Bronchial epithelial cell (primary cell): ENCODE measurements around the gene CHI3L1. TPM values are rescaled to one million over a fixed set of nuclear protein-coding genes. Genes with fewer than 3 reads are reported as not detected.
A peak's percentile ranks its signal among the peaks of the same experiment; 100 is the strongest.

Experiments used
- DNase-seq: peaks from one replicate; pipeline ENCODE4 v3.0.0-alpha.2; 2010; ENCODE audit warnings: low read depth
- FAIRE-seq: peaks from 2 replicates; lab custom pipeline; 2011; peaks lifted over from hg19 to GRCh38; lab: Jason Lieb, UNC
- H3K27me3 ChIP-seq: 2 replicates; pipeline ENCODE4 v1.5.1; 2011; ENCODE audit warnings: low read length; ENCODE audit not compliant: control insufficient read depth, insufficient read depth
- H3K36me3 ChIP-seq: 2 replicates; pipeline ENCODE4 v1.5.1; 2011; ENCODE audit warnings: low read length; ENCODE audit not compliant: control insufficient read depth, insufficient read depth
- H3K4me3 ChIP-seq: 2 replicates; pipeline ENCODE4 v1.5.1; 2011; ENCODE audit warnings: mild to moderate bottlenecking, low read depth, low read length, control low read depth
- total RNA-seq: library from RNA; depleted of rRNA; stranded (reverse); fragments of >200 nt; gene quantifications from 2 replicates; pipeline ENCODE4 v1.2.1, GENCODE V29; 2014
- TF ChIP-seq, protein P1 (sequence below): IDR thresholded peaks from 2 replicates; pipeline ENCODE4 v1.5.1; 2011; ENCODE audit warnings: mild to moderate bottlenecking, moderate library complexity, low read length, control low read depth, inconsistent platforms; ENCODE audit not compliant: insufficient read depth, severe bottlenecking

CHI3L1 gene
- total RNA-seq, 1 donor from 2014 or later, result 0.79 TPM

DNA sequence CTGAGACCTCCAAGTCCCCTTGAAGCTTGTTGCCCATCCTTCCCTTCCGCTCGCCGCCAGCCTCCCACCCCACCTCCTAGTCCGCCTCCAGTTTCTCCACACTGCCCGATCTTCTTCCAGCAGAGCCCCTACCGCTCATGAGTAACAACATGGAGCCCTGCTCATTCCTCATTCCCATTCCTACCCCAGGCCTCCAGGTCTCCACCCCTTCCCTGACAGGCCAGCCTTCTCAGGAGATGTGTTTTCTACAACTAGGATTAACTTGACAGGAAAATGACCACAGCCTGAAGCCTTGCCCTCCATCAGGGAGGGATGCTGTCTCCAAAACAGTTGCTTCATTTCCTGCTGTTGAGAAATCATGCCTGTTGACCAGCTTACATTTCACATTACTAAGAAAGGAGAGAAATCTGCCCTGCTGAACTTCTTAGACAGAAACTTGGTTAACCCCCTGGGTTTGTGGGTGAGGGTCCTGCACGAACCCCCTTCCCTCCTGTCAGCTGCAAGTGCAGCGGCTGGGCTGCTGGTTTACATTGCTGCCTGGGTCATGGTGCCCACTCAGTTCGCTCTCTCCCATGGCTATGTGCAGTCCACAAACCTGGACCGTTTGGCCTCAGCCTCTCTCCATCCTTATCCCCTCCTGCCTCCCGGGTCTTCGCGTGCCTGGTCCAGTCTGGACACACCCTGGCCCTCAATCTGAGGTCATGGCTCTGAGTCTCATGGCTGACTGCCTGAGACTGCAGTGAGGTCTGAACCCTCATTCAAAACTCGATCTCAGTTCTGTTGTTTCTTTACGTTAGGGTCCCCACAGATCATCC lies 16.1 kb upstream of the CHI3L1 start:
- peak; percentile 32 for DNase-seq

DNA sequence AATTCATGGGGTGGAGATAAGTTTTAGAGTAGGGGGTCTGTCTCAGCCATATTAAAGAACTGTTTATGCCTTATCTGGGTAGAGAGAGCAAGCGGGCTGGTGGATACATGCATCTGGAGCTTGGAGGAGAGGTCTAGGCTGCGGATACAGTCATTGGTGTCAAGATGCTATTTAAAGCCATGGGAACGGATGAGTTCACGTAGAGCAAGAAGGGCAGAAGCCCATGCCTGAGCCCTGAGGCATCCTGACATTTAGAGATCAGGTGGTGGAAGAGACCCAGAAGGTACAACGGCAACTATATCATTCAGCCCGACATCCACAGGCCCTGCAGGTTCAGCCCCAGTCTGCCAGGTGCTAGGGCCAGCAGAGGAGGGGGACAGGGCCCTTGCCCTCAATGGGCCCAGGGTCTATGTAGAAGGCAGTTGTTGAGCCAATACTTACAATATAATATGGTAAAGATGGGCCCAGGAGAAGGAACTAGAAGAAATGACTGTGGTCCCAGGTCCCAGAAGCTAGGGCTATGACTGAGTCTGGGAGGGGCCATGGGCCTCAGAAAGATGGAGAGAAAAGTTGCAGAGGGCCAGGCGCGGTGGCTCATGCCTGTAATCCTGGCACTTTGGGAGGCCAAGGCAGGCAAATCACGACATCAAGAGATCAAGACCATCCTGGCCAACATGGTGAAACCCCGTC lies 15.2 kb upstream of the CHI3L1 start:
- TF ChIP-seq, protein P1, sequence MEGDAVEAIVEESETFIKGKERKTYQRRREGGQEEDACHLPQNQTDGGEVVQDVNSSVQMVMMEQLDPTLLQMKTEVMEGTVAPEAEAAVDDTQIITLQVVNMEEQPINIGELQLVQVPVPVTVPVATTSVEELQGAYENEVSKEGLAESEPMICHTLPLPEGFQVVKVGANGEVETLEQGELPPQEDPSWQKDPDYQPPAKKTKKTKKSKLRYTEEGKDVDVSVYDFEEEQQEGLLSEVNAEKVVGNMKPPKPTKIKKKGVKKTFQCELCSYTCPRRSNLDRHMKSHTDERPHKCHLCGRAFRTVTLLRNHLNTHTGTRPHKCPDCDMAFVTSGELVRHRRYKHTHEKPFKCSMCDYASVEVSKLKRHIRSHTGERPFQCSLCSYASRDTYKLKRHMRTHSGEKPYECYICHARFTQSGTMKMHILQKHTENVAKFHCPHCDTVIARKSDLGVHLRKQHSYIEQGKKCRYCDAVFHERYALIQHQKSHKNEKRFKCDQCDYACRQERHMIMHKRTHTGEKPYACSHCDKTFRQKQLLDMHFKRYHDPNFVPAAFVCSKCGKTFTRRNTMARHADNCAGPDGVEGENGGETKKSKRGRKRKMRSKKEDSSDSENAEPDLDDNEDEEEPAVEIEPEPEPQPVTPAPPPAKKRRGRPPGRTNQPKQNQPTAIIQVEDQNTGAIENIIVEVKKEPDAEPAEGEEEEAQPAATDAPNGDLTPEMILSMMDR, result no peak
- no peaks in the 10 kb centered on the region for H3K36me3 ChIP-seq
- no peaks in the 10 kb centered on the region for H3K27me3 ChIP-seq
- no peak for DNase-seq
- no peak overlapping the region for H3K4me3 ChIP-seq
- FAIRE-seq, result no peak

More for the DNA sequence above, 16.1 kb upstream of the CHI3L1 start:
- Histone ChIP-seq H3K4me3 (no peak overlapping the region), H3K36me3 (no peaks in the 10 kb centered on the region), H3K27me3 (no peaks in the 10 kb centered on the region)
- peak; percentile 36 for FAIRE-seq
- TF ChIP-seq, protein P1, result no peak

GRCh38 chr1:203200916-203201315 lies 14.4 kb upstream of the CHI3L1 start:
- Histone ChIP-seq H3K36me3 (no peaks in the 10 kb centered on the region), H3K4me3 (no peak overlapping the region), H3K27me3 (no peaks in the 10 kb centered on the region)
- DNase-seq (no peak), FAIRE-seq (no peak)
- TF ChIP-seq, protein P1, result no peak

DNA sequence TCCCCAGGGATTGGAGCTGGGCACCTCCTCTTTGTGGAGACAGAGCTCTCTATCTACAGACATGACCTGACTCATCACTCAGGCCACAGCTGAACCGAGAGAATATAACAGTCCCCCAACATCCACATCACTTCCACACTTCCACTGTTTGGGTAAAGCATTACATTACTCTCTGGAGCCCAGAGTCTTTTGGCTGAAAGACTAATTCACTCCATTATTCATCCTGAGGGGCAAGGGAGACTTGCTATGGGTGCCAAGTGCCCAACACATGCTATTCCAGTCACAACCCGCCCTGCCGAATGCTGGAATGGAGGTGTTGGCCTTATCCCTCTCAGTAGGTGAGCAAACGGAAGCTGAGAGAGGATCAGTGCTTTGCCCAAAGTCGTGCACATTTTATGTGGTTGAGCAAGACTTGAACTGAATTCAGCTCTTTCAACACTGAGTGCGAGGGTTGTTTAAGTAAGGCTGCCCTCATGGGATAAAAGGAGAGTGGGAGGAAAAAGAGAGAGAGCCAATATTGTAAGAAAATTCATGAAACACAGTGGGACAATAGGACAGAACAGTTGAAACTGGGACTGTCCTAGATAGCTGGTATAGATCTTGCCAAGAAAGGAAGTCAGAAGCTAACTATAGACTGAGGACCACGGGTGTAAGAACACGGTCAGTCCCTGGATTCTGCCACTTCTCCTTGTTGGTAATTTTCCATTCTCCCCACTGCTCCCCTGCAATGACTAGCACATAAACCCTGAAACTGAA lies 13.5 kb upstream of the CHI3L1 start:
- no peak for FAIRE-seq
- Histone ChIP-seq H3K27me3 (no peaks in the 10 kb centered on the region), H3K36me3 (no peaks in the 10 kb centered on the region), H3K4me3 (no peak overlapping the region)
- TF ChIP-seq, protein P1, result no peak
- peak; percentile 86 for DNase-seq

DNA sequence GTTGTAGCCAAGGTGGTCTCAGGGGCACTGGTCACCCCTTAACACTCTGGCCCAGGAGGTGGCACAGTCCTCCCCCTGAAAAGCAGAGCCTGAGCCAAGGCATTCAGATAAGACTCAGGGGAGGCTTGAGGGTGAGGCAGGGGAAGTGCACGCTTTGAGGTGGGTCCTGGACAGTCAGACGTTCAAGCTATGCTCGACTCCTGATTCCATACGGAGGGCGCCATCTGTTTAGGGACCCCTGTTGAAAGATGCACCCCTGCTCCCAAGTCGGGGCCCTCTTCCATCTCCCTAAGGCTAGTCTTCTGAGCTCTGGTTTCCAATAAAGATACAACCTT lies 12.9 kb upstream of the CHI3L1 start:
- H3K27me3 ChIP-seq, result no peaks in the 10 kb centered on the region
- FAIRE-seq (no peak), DNase-seq (no peak)
- no peak overlapping the region for H3K4me3 ChIP-seq
- TF ChIP-seq, protein P1, result no peak
- no peaks in the 10 kb centered on the region for H3K36me3 ChIP-seq
